H1 (cell line): ENCODE data around the gene TMEM116. TPM values are rescaled to one million over a fixed set of nuclear protein-coding genes. Genes with fewer than 3 reads are reported as not detected.

Experiments used
- CTCF ChIA-PET: fragments of 300-600 bp; sonication (Branson Sonifier 250); formaldehyde crosslinking; loops from one replicate; lab custom pipeline; 2021; ENCODE audit not compliant: partially characterized antibody; lab: Charles Lee
- POLR2A ChIA-PET: fragments of 300-600 bp; sonication (Branson Sonifier 250); formaldehyde crosslinking; loops from one replicate; lab custom pipeline; 2021; ENCODE audit warnings: inconsistent platforms; ENCODE audit not compliant: partially characterized antibody; lab: Charles Lee
- DNase-seq, 2 experiments: peaks; one replicate each; pipeline versions ENCODE4 v3.0.0 to v3.0.0-alpha.2; 2010 to 2022; ENCODE audit warnings: low spot score in 2 of 2, low read depth in 1 of 2, mixed read lengths in 1 of 2
- FAIRE-seq: peaks from 2 replicates; lab custom pipeline; 2011; peaks lifted over from hg19 to GRCh38; lab: Jason Lieb, UNC
- H2AFZ ChIP-seq: 2 replicates; pipeline ENCODE4 v1.8.1; 2012; ENCODE audit warnings: low read length, inconsistent platforms
- H2AK5ac ChIP-seq: 2 replicates; pipeline ENCODE4 v1.6.1; 2013; ENCODE audit warnings: low read depth, low read length
- H2BK120ac ChIP-seq: replicated peaks from 2 replicates; pipeline ENCODE3; 2013; ENCODE audit warnings: low read depth, low read length, inconsistent platforms
- H2BK12ac ChIP-seq: 2 replicates; pipeline ENCODE4 v1.6.1; 2013; ENCODE audit warnings: low read depth, low read length
- H2BK15ac ChIP-seq: 2 replicates; pipeline ENCODE4 v1.6.1; 2013; ENCODE audit warnings: low read length
- H2BK20ac ChIP-seq: 2 replicates; pipeline ENCODE4 v1.6.1; 2013; ENCODE audit warnings: low read length
- H2BK5ac ChIP-seq: 2 replicates; pipeline ENCODE4 v1.6.1; 2013; ENCODE audit warnings: low read depth, low read length
- H3K14ac ChIP-seq: 2 replicates; pipeline ENCODE4 v1.6.1; 2013; ENCODE audit warnings: inconsistent platforms; ENCODE audit not compliant: insufficient read length
- H3K18ac ChIP-seq: 2 replicates; pipeline ENCODE4 v1.6.1; 2013; ENCODE audit warnings: low read length; ENCODE audit errors: extremely low read depth
- H3K23ac ChIP-seq: 2 replicates; pipeline ENCODE4 v1.6.1; 2013; ENCODE audit warnings: inconsistent platforms; ENCODE audit not compliant: insufficient read length
- H3K23me2 ChIP-seq: 2 replicates; pipeline ENCODE4 v1.6.1; 2013; ENCODE audit warnings: low read depth, low read length
- H3K27ac ChIP-seq: 2 replicates; pipeline ENCODE4 v1.6.1; 2011; ENCODE audit warnings: low read depth, low read length, inconsistent platforms
- H3K27me3 ChIP-seq, 4 experiments: replicated peaks in 1 of 4; 1 replicate in 1 of 4; 2 replicates in 3 of 4; pipeline versions ENCODE4 v1.6.1 to v1.8.1; 2011 to 2013; ENCODE audit warnings: low read length in 3 of 4, mild to moderate bottlenecking in 3 of 4, inconsistent platforms in 2 of 4, mixed read lengths in 2 of 4, moderate library complexity in 1 of 4; ENCODE audit not compliant: control insufficient read depth in 3 of 4, insufficient read depth in 3 of 4; ENCODE audit errors: extremely low read depth in 1 of 4
- H3K36me3 ChIP-seq, 4 experiments: 2 replicates each; pipeline versions ENCODE4 v1.6.1 to v1.8.1; 2011 to 2013; ENCODE audit warnings: mild to moderate bottlenecking in 4 of 4, low read length in 3 of 4, moderate library complexity in 2 of 4, control low read depth in 1 of 4, inconsistent platforms in 1 of 4; ENCODE audit not compliant: insufficient read depth in 4 of 4, control insufficient read depth in 2 of 4
- H3K4ac ChIP-seq: replicated peaks from 2 replicates; pipeline ENCODE3; 2013; ENCODE audit warnings: low read length, low read depth, mixed read lengths, inconsistent platforms; ENCODE audit not compliant: insufficient read length
- H3K4me1 ChIP-seq, 4 experiments: replicated peaks in 1 of 4; 1 replicate in 1 of 4; 2 replicates in 3 of 4; pipeline versions ENCODE4 v1.6.1 to v1.8.1; 2011 to 2013; ENCODE audit warnings: low read length in 3 of 4, inconsistent platforms in 2 of 4, mixed read lengths in 1 of 4; ENCODE audit not compliant: insufficient read depth in 4 of 4, control insufficient read depth in 3 of 4
- H3K4me2 ChIP-seq, 2 experiments: 2 replicates each; pipeline versions ENCODE4 v1.6.1 to v1.8.1; 2011 to 2013; ENCODE audit warnings: low read depth in 2 of 2, low read length in 2 of 2, control low read depth in 1 of 2, inconsistent platforms in 1 of 2, mild to moderate bottlenecking in 1 of 2; ENCODE audit not compliant: insufficient read depth in 1 of 2
- H3K4me3 ChIP-seq, 4 experiments: fragments of 200-600, 300-600 bp in 1 of 4; sonication (generic), shearing (Covaris generic), sonication (Bioruptor Twin) in 1 of 4; 2 replicates each; pipeline versions ENCODE4 v1.5.1 to v1.8.1; 2011 to 2016; ENCODE audit warnings: low read length in 4 of 4, low read depth in 3 of 4, control low read depth in 2 of 4, inconsistent platforms in 2 of 4, mild to moderate bottlenecking in 2 of 4, mixed read lengths in 1 of 4, moderate library complexity in 1 of 4; ENCODE audit not compliant: insufficient read depth in 2 of 4; ENCODE audit errors: extremely low read depth in 1 of 4
- H3K56ac ChIP-seq: replicated peaks from 2 replicates; pipeline ENCODE3; 2013; ENCODE audit warnings: low read depth, mild to moderate bottlenecking, mixed read lengths, low read length, inconsistent platforms; ENCODE audit not compliant: insufficient read length
- H3K79me1 ChIP-seq: 2 replicates; pipeline ENCODE4 v1.6.1; 2013; ENCODE audit warnings: low read depth, low read length, control low read depth
- H3K79me2 ChIP-seq, 2 experiments: 2 replicates each; pipeline versions ENCODE4 v1.6.1 to v1.8.1; 2012 to 2013; ENCODE audit warnings: low read length in 2 of 2, mild to moderate bottlenecking in 2 of 2, inconsistent platforms in 1 of 2; ENCODE audit not compliant: insufficient read depth in 2 of 2, control insufficient read depth in 1 of 2
- H3K9ac ChIP-seq, 4 experiments: replicated peaks in 1 of 4; 1 replicate in 1 of 4; 2 replicates in 3 of 4; pipeline versions ENCODE4 v1.6.1 to v1.8.1; 2011 to 2013; ENCODE audit warnings: low read depth in 3 of 4, low read length in 3 of 4, control low read depth in 2 of 4, mild to moderate bottlenecking in 2 of 4, moderate library complexity in 2 of 4, inconsistent platforms in 1 of 4; ENCODE audit errors: extremely low read depth in 1 of 4
- H3K9me3 ChIP-seq, 2 experiments: 2 replicates each; pipeline versions ENCODE4 v1.6.1 to v1.8.1; 2012 to 2013; ENCODE audit warnings: mild to moderate bottlenecking in 2 of 2, moderate library complexity in 2 of 2, control low read depth in 1 of 2, inconsistent platforms in 1 of 2, low read depth in 1 of 2, low read length in 1 of 2, mixed read lengths in 1 of 2; ENCODE audit not compliant: insufficient read depth in 2 of 2
- H4K20me1 ChIP-seq, 2 experiments: replicated peaks in 1 of 2; 2 replicates each; pipeline versions ENCODE3 to v1.8.1; 2011 to 2013; ENCODE audit warnings: inconsistent platforms in 2 of 2, low read length in 2 of 2, mild to moderate bottlenecking in 1 of 2; ENCODE audit not compliant: insufficient read depth in 2 of 2, control insufficient read depth in 1 of 2
- H4K5ac ChIP-seq: 2 replicates; pipeline ENCODE4 v1.6.1; 2013; ENCODE audit warnings: low read length, low read depth, mixed read lengths, inconsistent platforms; ENCODE audit not compliant: insufficient read length
- H4K8ac ChIP-seq: 2 replicates; pipeline ENCODE4 v1.8.0; 2013; ENCODE audit warnings: mild to moderate bottlenecking, moderate library complexity, low read length, inconsistent platforms; ENCODE audit not compliant: insufficient read depth; ENCODE audit errors: extremely low read depth
- H4K91ac ChIP-seq: replicated peaks from 2 replicates; pipeline ENCODE3; 2013; ENCODE audit warnings: low read length, mixed read lengths, inconsistent platforms; ENCODE audit not compliant: insufficient read length
- ATF2 ChIP-seq: IDR thresholded peaks from 2 replicates; pipeline ENCODE4 v1.6.1; 2012; ENCODE audit warnings: low read length, inconsistent platforms
- BCL11A ChIP-seq, 2 experiments: IDR thresholded peaks; one replicate each; pipeline ENCODE4 v1.6.1; 2011; ENCODE audit warnings: low read depth in 2 of 2, low read length in 2 of 2, mild to moderate bottlenecking in 2 of 2
- CBX8 ChIP-seq: fragments of 300-800, 300-1000 bp; sonication (generic); IDR thresholded peaks from 2 replicates; pipeline ENCODE4 v1.7.1; 2016; ENCODE audit warnings: low read depth, low read length, borderline replicate concordance
- MAFK ChIP-seq: IDR thresholded peaks from 2 replicates; pipeline ENCODE4 v1.6.1; 2012; ENCODE audit warnings: low read depth, mild to moderate bottlenecking, improper control_type of control experiment, low read length
- MAX ChIP-seq: IDR thresholded peaks from 2 replicates; pipeline ENCODE4 v1.6.1; 2012; ENCODE audit warnings: inconsistent platforms
- RAD21 ChIP-seq, 2 experiments: IDR thresholded peaks in 1 of 2; conservative IDR thresholded peaks in 1 of 2; 2 replicates each; pipeline ENCODE4 v1.6.1; 2011; ENCODE audit warnings: low read depth in 2 of 2, low read length in 2 of 2, improper control_type of control experiment in 1 of 2, inconsistent platforms in 1 of 2, mild to moderate bottlenecking in 1 of 2, moderate library complexity in 1 of 2
- RBBP5 ChIP-seq: IDR thresholded peaks from 2 replicates; pipeline ENCODE4 v1.7.1; 2012; ENCODE audit warnings: low read depth, mild to moderate bottlenecking, inconsistent platforms, low read length, moderate library complexity, borderline replicate concordance
- RXRA ChIP-seq: IDR thresholded peaks from 2 replicates; pipeline ENCODE4 v1.6.1; 2011; ENCODE audit warnings: low read depth, mild to moderate bottlenecking, low read length, moderate library complexity; ENCODE audit not compliant: insufficient read depth
- SIX5 ChIP-seq: IDR thresholded peaks from 2 replicates; pipeline ENCODE4 v1.6.1; 2011; ENCODE audit warnings: mild to moderate bottlenecking, low read depth, low read length
- TCF12 ChIP-seq: IDR thresholded peaks from 2 replicates; pipeline ENCODE4 v1.6.1; 2011; ENCODE audit warnings: low read depth, mild to moderate bottlenecking, low read length
- TEAD4 ChIP-seq: IDR thresholded peaks from 2 replicates; pipeline ENCODE4 v1.6.1; 2012; ENCODE audit warnings: low read depth, low read length, inconsistent platforms, mixed read lengths
- ZNF274 ChIP-seq: IDR thresholded peaks from 2 replicates; pipeline ENCODE4 v1.7.0; 2012; ENCODE audit warnings: low read length, borderline replicate concordance; ENCODE audit errors: extremely low read depth
- WGBS, 2 experiments: shearing (Covaris generic) in 1 of 2; methylation state at CpG; one replicate each; pipeline versions ENCODE4 v1.1.6 to v1.1.7; 2013 to 2015; ENCODE audit warnings: low lambda C conversion rate in 2 of 2, mixed read lengths in 2 of 2, inconsistent platforms in 1 of 2, low coverage in 1 of 2, missing lambda C conversion rate in 1 of 2; ENCODE audit not compliant: insufficient replicate concordance in 2 of 2, insufficient coverage in 1 of 2, insufficient read length in 1 of 2; ENCODE audit errors: extremely low coverage in 1 of 2, missing lambda C conversion rate in 1 of 2; 5-methylcytosine and 5-hydroxymethylcytosine counted together
- polyA plus RNA-seq, 7 experiments: library from polyadenylated mRNA; depleted of rRNA in 3 of 7; stranded (reverse) in 5 of 7; unstranded in 2 of 7; fragments of >200 nt in 5 of 7; fragments of 200-250 nt in 2 of 7; gene quantifications; 1 replicate in 5 of 7; 2 replicates in 1 of 7; 4 replicates in 1 of 7; pipeline versions ENCODE4 v1.2.1 to v1.2.3, GENCODE V29; 2011 to 2013; ENCODE audit warnings: missing spikeins in 2 of 7, mixed read lengths in 2 of 7
- total RNA-seq: library from RNA; stranded (reverse); fragmentation: NEBNext Ultra II Directional; extraction: Animal tissue kit (Norgen Biotek cat#: 25700); gene quantifications from 2 replicates; pipeline ENCODE4 v1.2.1, GENCODE V29; 2021

The TMEM116 gene
- total and polyA plus RNA-seq, 2 of the 8 experiments (the other 6 are each of a cell fraction or from before 2014, with no cell fraction given), result 8.1 to 25.2 TPM

- H3K4me1 ChIP-seq, result no peaks in the 10 kb centered on the region
- no peaks in the 10 kb centered on the region for H3K23me2 ChIP-seq
- FAIRE-seq (no peak), DNase-seq (no peak)
- no peak overlapping the region for H2AFZ ChIP-seq
- no peak overlapping the region for H3K23ac ChIP-seq
- H3K79me1 ChIP-seq, result no peaks in the 10 kb centered on the region
- H2BK5ac ChIP-seq, result no peak overlapping the region
- H3K4ac ChIP-seq, result no peak overlapping the region
- H3K18ac ChIP-seq, result no peak overlapping the region
- no peaks in the 10 kb centered on the region for H3K36me3 ChIP-seq
- no peak overlapping the region for H3K27ac ChIP-seq
- H2AK5ac ChIP-seq, result no peak overlapping the region
- ChIA-PET CTCF (interaction anchor here (0.6 to 2.0 kb wide), 6 partner anchors 10 to 291 kb away, joined by 3 to 6 read pairs (median 3); no protein-coding TSS in a partner anchor), POLR2A (interaction anchor here (1.4 to 4.4 kb wide), 2 partner anchors 9 to 10 kb away, joined by 6 to 32 read pairs; partner anchors contain the start of genes ERP29 and TMEM116)
- no peak overlapping the region for H4K8ac ChIP-seq
- H4K5ac ChIP-seq, result no peak overlapping the region
- WGBS, 2 experiments, result 94% methylated on average over 3 of the region's 3 CpGs; no CpG with 5 or more reads in 1 of the 2 experiments
- H4K91ac ChIP-seq, result no peak overlapping the region
- H2BK120ac ChIP-seq, result no peak overlapping the region
- H2BK15ac ChIP-seq, result no peak overlapping the region
- no peaks in the 10 kb centered on the region for H3K79me2 ChIP-seq
- H2BK12ac ChIP-seq, result no peak overlapping the region
- no peak overlapping the region for H2BK20ac ChIP-seq
- H3K4me2 ChIP-seq, result no peak overlapping the region
- no peak overlapping the region for H3K9ac ChIP-seq
- no peak overlapping the region for H3K4me3 ChIP-seq
- no peaks in the 10 kb centered on the region for H3K9me3 ChIP-seq
- H3K14ac ChIP-seq, result no peak overlapping the region
- no peak overlapping the region for H3K56ac ChIP-seq
- H4K20me1 ChIP-seq, result no peaks in the 10 kb centered on the region
- H3K27me3 ChIP-seq, result no peaks in the 10 kb centered on the region
- TF ChIP-seq MAFK, result no peak
- TF ChIP-seq BCL11A (IDR thresholded peaks at IDR 0.05; ENCODE audit: low read depth in 2 of 2, low read length in 2 of 2), result no peak
- no peak for TF ChIP-seq TCF12
- TF ChIP-seq ZNF274, result no peak
- TF ChIP-seq RAD21 (IDR thresholded peaks at IDR 0.05 in 1 of 2, conservative IDR thresholded peaks at IDR 0.05 in 1 of 2; ENCODE audit: low read depth in 2 of 2, low read length in 2 of 2), result no peak
- TF ChIP-seq CBX8, result no peak
- no peak for TF ChIP-seq RBBP5
- no peak for TF ChIP-seq TEAD4
- TF ChIP-seq ATF2, result no peak
- no peak for TF ChIP-seq RXRA
- TF ChIP-seq SIX5, result no peak
- TF ChIP-seq MAX, result no peak
These were observed 8.9 kb downstream of the TMEM116 start for GRCh38 chr12:112004041-112004440.
